ENCODE data around the gene ADH5.
A peak's percentile ranks its signal among the peaks of the same experiment; 100 is the strongest.

The ADH5 gene

GRCh38 chr4:99033956-99034355 lies 54.6 kb downstream of the ADH5 start:
- Histone ChIP-seq H3K36me3 (replicated peaks; ENCODE audit: low read depth, low read length) (peaks cover 42% of the 10 kb centered on the region), H2AFZ (ENCODE audit: low read depth, low read length) (no peak overlapping the region), H4K20me1 (ENCODE audit: insufficient read depth, low read length) (peaks cover 11% of the 10 kb centered on the region; the same call in 1 of the 2 replicates), H3K4me3 (ENCODE audit: low read length) (no peak overlapping the region), H3K9me3 (ENCODE audit: insufficient read depth, low read length) (0 out of 2 replicates have a peak, but pooled peaks cover 4% of the 10 kb centered on the region), H3K79me2 (ENCODE audit: low read length) (peaks cover 24% of the 10 kb centered on the region), H3K27me3 (ENCODE audit: low read depth, low read length) (no peaks in the 10 kb centered on the region), H3K27ac (ENCODE audit: low read length) (no peak overlapping the region), H3K4me1 (ENCODE audit: low read length) (no peaks in the 10 kb centered on the region; the same call in 1 of the 2 replicates), H3K4me2 (ENCODE audit: low read length) (no peak overlapping the region), H3K9ac (ENCODE audit: low read length) (no peak overlapping the region)
- no peak for TF ChIP-seq CTCF (IDR thresholded peaks at IDR 0.05; ENCODE audit: low read depth, low read length)
- TF ChIP-seq EZH2phosphoT487 (IDR thresholded peaks at IDR 0.05; ENCODE audit: low read depth) = no peak

- H4K20me1 ChIP-seq (ENCODE audit: insufficient read depth, low read length) = peaks cover 51% of the 10 kb centered on the region
- no peaks in the 10 kb centered on the region for H3K9me3 ChIP-seq (ENCODE audit: insufficient read depth, low read length)
- H3K9ac ChIP-seq (ENCODE audit: low read length) = no peak overlapping the region
- H3K4me2 ChIP-seq (ENCODE audit: low read length) = no peak overlapping the region
- H3K27ac ChIP-seq (ENCODE audit: low read length) = no peak overlapping the region
- H3K27me3 ChIP-seq (ENCODE audit: low read depth, low read length) = no peaks in the 10 kb centered on the region
- no peak for TF ChIP-seq CTCF (IDR thresholded peaks at IDR 0.05; ENCODE audit: low read depth, low read length)
- no peak for TF ChIP-seq EZH2phosphoT487 (IDR thresholded peaks at IDR 0.05; ENCODE audit: low read depth)
- H3K4me1 ChIP-seq (ENCODE audit: low read length) = peaks cover 17% of the 10 kb centered on the region
- H3K79me2 ChIP-seq (ENCODE audit: low read length) = peaks cover 64% of the 10 kb centered on the region
- no peak overlapping the region for H2AFZ ChIP-seq (ENCODE audit: low read depth, low read length)
- H3K36me3 ChIP-seq (replicated peaks; ENCODE audit: low read depth, low read length) = peaks cover 16% of the 10 kb centered on the region
- no peak overlapping the region for H3K4me3 ChIP-seq (ENCODE audit: low read length)
Measured at GRCh38 chr4:99029852-99030251, 58.7 kb downstream of the ADH5 start.

GRCh38 chr4:99029018-99029735 lies 59.4 kb downstream of the ADH5 start:
- no peak overlapping the region for H2AFZ ChIP-seq (ENCODE audit: low read depth, low read length)
- peaks cover 67% of the 10 kb centered on the region for H3K79me2 ChIP-seq (ENCODE audit: low read length)
- no peak for TF ChIP-seq CTCF (IDR thresholded peaks at IDR 0.05; ENCODE audit: low read depth, low read length)
- TF ChIP-seq EZH2phosphoT487 (IDR thresholded peaks at IDR 0.05; ENCODE audit: low read depth) = no peak
- no peak overlapping the region for H3K27ac ChIP-seq (ENCODE audit: low read length)
- H3K4me3 ChIP-seq (ENCODE audit: low read length) = no peak overlapping the region
- peaks cover 24% of the 10 kb centered on the region for H3K4me1 ChIP-seq (ENCODE audit: low read length)
- no peak overlapping the region for H3K4me2 ChIP-seq (ENCODE audit: low read length)
- no peaks in the 10 kb centered on the region for H3K9me3 ChIP-seq (ENCODE audit: insufficient read depth, low read length)
- H3K27me3 ChIP-seq (ENCODE audit: low read depth, low read length) = no peaks in the 10 kb centered on the region
- H3K36me3 ChIP-seq (replicated peaks; ENCODE audit: low read depth, low read length) = peaks cover 14% of the 10 kb centered on the region
- H4K20me1 ChIP-seq (ENCODE audit: insufficient read depth, low read length) = peaks cover 57% of the 10 kb centered on the region
- H3K9ac ChIP-seq (ENCODE audit: low read length) = no peak overlapping the region

- H3K36me3 ChIP-seq (replicated peaks; ENCODE audit: low read depth, low read length) = peaks cover 14% of the 10 kb centered on the region
- no peak overlapping the region for H2AFZ ChIP-seq (ENCODE audit: low read depth, low read length)
- no peak overlapping the region for H3K4me3 ChIP-seq (ENCODE audit: low read length)
- no peak overlapping the region for H3K9ac ChIP-seq (ENCODE audit: low read length)
- TF ChIP-seq CTCF (IDR thresholded peaks at IDR 0.05; ENCODE audit: low read depth, low read length) (no peak), EZH2phosphoT487 (IDR thresholded peaks at IDR 0.05; ENCODE audit: low read depth) (no peak)
- H3K79me2 ChIP-seq (ENCODE audit: low read length) = peaks cover 74% of the 10 kb centered on the region
- no peaks in the 10 kb centered on the region for H3K27me3 ChIP-seq (ENCODE audit: low read depth, low read length)
- peak overlapping the region; percentile 6; the same call in 1 of the 2 replicates for H3K4me2 ChIP-seq (ENCODE audit: low read length)
- H3K27ac ChIP-seq (ENCODE audit: low read length) = no peak overlapping the region
- no peaks in the 10 kb centered on the region for H3K9me3 ChIP-seq (ENCODE audit: insufficient read depth, low read length)
- H3K4me1 ChIP-seq (ENCODE audit: low read length) = peaks cover 33% of the 10 kb centered on the region
- H4K20me1 ChIP-seq (ENCODE audit: insufficient read depth, low read length) = peaks cover 65% of the 10 kb centered on the region
Measured at GRCh38 chr4:99028187-99028586, 60.4 kb downstream of the ADH5 start.
